Hepatocyte (in vitro differentiated cells): Measurements from ENCODE around the gene PAN2.

Source experiments
- EZH2 ChIP-seq: fragments of 200-600 bp; sonication (generic); IDR thresholded peaks from 2 replicates; pipeline ENCODE4 v1.6.1; 2016; ENCODE audit warnings: antibody characterized with exemption, mild to moderate bottlenecking, borderline replicate concordance
- EZH2phosphoT487 ChIP-seq: fragments of 200-600 bp; sonication (generic); IDR thresholded peaks from one replicate; pipeline ENCODE4 v1.6.1; 2018; ENCODE audit warnings: antibody characterized with exemption, mild to moderate bottlenecking, low read depth, moderate library complexity; ENCODE audit not compliant: unreplicated experiment, severe bottlenecking
- TF ChIP-seq, protein P1 (sequence below): fragments of 200-600 bp; sonication (generic); IDR thresholded peaks from 2 replicates; pipeline ENCODE4 v1.5.1; 2016; ENCODE audit warnings: antibody characterized with exemption, mild to moderate bottlenecking; ENCODE audit not compliant: poor library complexity

DNA sequence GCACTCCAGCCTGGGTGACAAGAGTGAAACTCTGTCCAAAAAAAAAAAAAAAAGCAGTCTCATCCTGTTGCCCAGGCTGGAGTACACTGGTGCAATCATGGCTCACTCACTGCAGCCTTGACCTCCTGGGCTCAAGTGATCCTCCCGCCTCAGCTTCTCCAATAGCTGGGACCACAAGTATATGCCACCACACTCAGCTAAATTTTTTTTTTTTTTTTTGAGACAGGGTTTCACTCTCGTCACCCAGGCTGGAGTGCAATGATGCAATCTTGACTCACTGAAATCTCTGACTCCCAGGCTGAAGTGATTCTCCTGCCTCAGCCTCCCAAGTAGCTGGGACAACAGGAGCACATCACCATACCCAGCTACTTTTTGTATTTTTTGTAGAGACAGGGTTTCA, 12.8 kb downstream of the PAN2 start:
- TF ChIP-seq, protein P1, sequence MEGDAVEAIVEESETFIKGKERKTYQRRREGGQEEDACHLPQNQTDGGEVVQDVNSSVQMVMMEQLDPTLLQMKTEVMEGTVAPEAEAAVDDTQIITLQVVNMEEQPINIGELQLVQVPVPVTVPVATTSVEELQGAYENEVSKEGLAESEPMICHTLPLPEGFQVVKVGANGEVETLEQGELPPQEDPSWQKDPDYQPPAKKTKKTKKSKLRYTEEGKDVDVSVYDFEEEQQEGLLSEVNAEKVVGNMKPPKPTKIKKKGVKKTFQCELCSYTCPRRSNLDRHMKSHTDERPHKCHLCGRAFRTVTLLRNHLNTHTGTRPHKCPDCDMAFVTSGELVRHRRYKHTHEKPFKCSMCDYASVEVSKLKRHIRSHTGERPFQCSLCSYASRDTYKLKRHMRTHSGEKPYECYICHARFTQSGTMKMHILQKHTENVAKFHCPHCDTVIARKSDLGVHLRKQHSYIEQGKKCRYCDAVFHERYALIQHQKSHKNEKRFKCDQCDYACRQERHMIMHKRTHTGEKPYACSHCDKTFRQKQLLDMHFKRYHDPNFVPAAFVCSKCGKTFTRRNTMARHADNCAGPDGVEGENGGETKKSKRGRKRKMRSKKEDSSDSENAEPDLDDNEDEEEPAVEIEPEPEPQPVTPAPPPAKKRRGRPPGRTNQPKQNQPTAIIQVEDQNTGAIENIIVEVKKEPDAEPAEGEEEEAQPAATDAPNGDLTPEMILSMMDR = no peak
- TF ChIP-seq EZH2 (no peak), EZH2phosphoT487 (no peak)
